Measurements from ENCODE around the gene RAB44. TPM values are rescaled to one million over a fixed set of nuclear protein-coding genes. Genes with fewer than 3 reads are reported as not detected.

Gene RAB44
- total and polyA plus RNA-seq, 2 donors (not counting 1 experiment from before 2014, with no cell fraction given): 0.15 to 0.16 TPM

- Histone ChIP-seq H2AFZ (ENCODE audit: insufficient read depth, low read depth, low read length, poor library complexity, severe bottlenecking) (no peak overlapping the region), H3K36me3 (replicated peaks in 1 of 2; ENCODE audit: control extremely low read depth in 1 of 2, control insufficient read depth in 1 of 2, extremely low read depth in 1 of 2, insufficient read depth in 2 of 2, low read length in 1 of 2) (no peaks in the 10 kb centered on the region), H3K79me2 (ENCODE audit: control insufficient read depth, insufficient read depth, low read length) (peaks cover 6% of the 10 kb centered on the region), H3K9me3 (ENCODE audit: control extremely low read depth in 1 of 3, control insufficient read depth in 2 of 3, insufficient read depth in 1 of 3, low read length in 2 of 3) (peaks cover 0 to 7% (median 0%) of the 10 kb centered on the region in 3 donors), H3K9ac (ENCODE audit: low read length) (no peak overlapping the region), H4K20me1 (ENCODE audit: control insufficient read depth, insufficient read depth, low read length, poor library complexity, severe bottlenecking) (no peaks in the 10 kb centered on the region), H3K4me3 (ENCODE audit: control extremely low read depth in 1 of 5, extremely low read depth in 1 of 5, insufficient read depth in 1 of 5, low read depth in 2 of 5, low read length in 4 of 5) (no peak overlapping the region), H3K27ac (ENCODE audit: low read length in 2 of 2) (no peak overlapping the region), H3K4me1 (ENCODE audit: control insufficient read depth in 2 of 2, insufficient read depth in 2 of 2, low read length in 2 of 2) (peaks cover 31 to 33% of the 10 kb centered on the region in 2 donors), H3K4me2 (replicated peaks; ENCODE audit: low read depth, low read length, poor library complexity, severe bottlenecking) (no peak overlapping the region), H3K27me3 (replicated peaks in 1 of 4; ENCODE audit: control extremely low read depth in 1 of 4, control insufficient read depth in 3 of 4, insufficient read depth in 4 of 4, low read length in 3 of 4) (no peaks in the 10 kb centered on the region)
- TF ChIP-seq EZH2 (IDR thresholded peaks at IDR 0.05; ENCODE audit: borderline replicate concordance, insufficient read depth, low read depth, low read length, poor library complexity, severe bottlenecking) (no peak), CTCF (IDR thresholded peaks at IDR 0.05) (no peak)
- intact Hi-C loops (cut with micrococcal nuclease): no loop called here
- DNase-seq (no peak), ATAC-seq (ENCODE audit: low read depth) (no peak)
- 91% methylated on average over 8 of the region's 8 CpGs for WGBS (ENCODE audit: insufficient coverage)
- ChIA-PET CTCF (no interaction called here), POLR2A (no interaction called here)
- no peak overlapping the region for H3K4me3 Mint-ChIP-seq
- peaks cover 50% of the 10 kb centered on the region for H3K4me1 Mint-ChIP-seq
- H3K27ac Mint-ChIP-seq: peak overlapping the region; percentile 34
- no peaks in the 10 kb centered on the region for H3K9me3 Mint-ChIP-seq (ENCODE audit: insufficient read depth)
- H3K27me3 Mint-ChIP-seq: peaks cover 3% of the 10 kb centered on the region
Observed at GRCh38 chr6:36698871-36699271, 1.2 kb downstream of the RAB44 start.

GRCh38 chr6:36699348-36699747 is 1.7 kb downstream of the RAB44 start:
- ATAC-seq (ENCODE audit: low read depth): no peak
- Histone ChIP-seq H3K4me3 (ENCODE audit: control extremely low read depth in 1 of 5, extremely low read depth in 1 of 5, insufficient read depth in 1 of 5, low read depth in 2 of 5, low read length in 4 of 5) (no peak overlapping the region), H4K20me1 (ENCODE audit: control insufficient read depth, insufficient read depth, low read length, poor library complexity, severe bottlenecking) (no peaks in the 10 kb centered on the region), H3K4me2 (replicated peaks; ENCODE audit: low read depth, low read length, poor library complexity, severe bottlenecking) (no peak overlapping the region), H3K79me2 (ENCODE audit: control insufficient read depth, insufficient read depth, low read length) (peaks cover 6% of the 10 kb centered on the region), H2AFZ (ENCODE audit: insufficient read depth, low read depth, low read length, poor library complexity, severe bottlenecking) (no peak overlapping the region), H3K4me1 (ENCODE audit: control insufficient read depth in 2 of 2, insufficient read depth in 2 of 2, low read length in 2 of 2) (peaks cover 29 to 30% of the 10 kb centered on the region in 2 donors), H3K36me3 (replicated peaks in 1 of 2; ENCODE audit: control extremely low read depth in 1 of 2, control insufficient read depth in 1 of 2, extremely low read depth in 1 of 2, insufficient read depth in 2 of 2, low read length in 1 of 2) (no peaks in the 10 kb centered on the region), H3K27ac (ENCODE audit: low read length in 2 of 2) (no peak overlapping the region), H3K27me3 (replicated peaks in 1 of 4; ENCODE audit: control extremely low read depth in 1 of 4, control insufficient read depth in 3 of 4, insufficient read depth in 4 of 4, low read length in 3 of 4) (no peaks in the 10 kb centered on the region), H3K9ac (ENCODE audit: low read length) (no peak overlapping the region), H3K9me3 (ENCODE audit: control extremely low read depth in 1 of 3, control insufficient read depth in 2 of 3, insufficient read depth in 1 of 3, low read length in 2 of 3) (peaks cover 0 to 7% (median 0%) of the 10 kb centered on the region in 3 donors)
- H3K27me3 Mint-ChIP-seq: peaks cover 3% of the 10 kb centered on the region
- ChIA-PET CTCF (no interaction called here), POLR2A (no interaction called here)
- peaks cover 48% of the 10 kb centered on the region for H3K4me1 Mint-ChIP-seq
- DNase-seq: no peak
- H3K27ac Mint-ChIP-seq: no peak overlapping the region
- WGBS (ENCODE audit: insufficient coverage): 71% methylated on average over 7 of the region's 7 CpGs
- no peaks in the 10 kb centered on the region for H3K9me3 Mint-ChIP-seq (ENCODE audit: insufficient read depth)
- intact Hi-C loops (cut with micrococcal nuclease): no loop called here
- H3K4me3 Mint-ChIP-seq: no peak overlapping the region
- TF ChIP-seq CTCF (IDR thresholded peaks at IDR 0.05) (no peak), EZH2 (IDR thresholded peaks at IDR 0.05; ENCODE audit: borderline replicate concordance, insufficient read depth, low read depth, low read length, poor library complexity, severe bottlenecking) (no peak)
